Activated naive CD8-positive, alpha-beta T cell treated with anti-CD3 and anti-CD28 coated beads, Interleukin-2, amount 10 ng/mL, durations not matched to agents 7 days and 5 days (primary cell): ENCODE results near the gene CTBP2. TPM values are rescaled to one million over a fixed set of nuclear protein-coding genes. Genes with fewer than 3 reads are reported as not detected.

Source experiments
- ATAC-seq: fragments of 150-1000 bp; cut with Tn5 transposase; one replicate; pipeline ENCODE4 v1.10.0; 2021; ENCODE audit warnings: low read depth, moderate library complexity
- POLR2A ChIA-PET: fragments of 350-600 bp; sonication (Branson Sonifier 250); formaldehyde crosslinking; loops from one replicate; lab custom pipeline; 2021; ENCODE audit warnings: antibody characterized with exemption; lab: Charles Lee
- DNase-seq: peaks from one replicate; pipeline ENCODE4 v3.0.0; 2021
- H3K27ac Mint-ChIP-seq: one replicate; pipeline ENCODE4 v1.8.0; 2022; ENCODE audit warnings: mild to moderate bottlenecking, mixed read lengths
- H3K27me3 Mint-ChIP-seq: one replicate; pipeline ENCODE4 v1.8.0; 2022; ENCODE audit warnings: mild to moderate bottlenecking, moderate library complexity, mixed read lengths
- H3K36me3 Mint-ChIP-seq: one replicate; pipeline ENCODE4 v1.8.0; 2021; ENCODE audit warnings: mild to moderate bottlenecking, mixed read lengths
- H3K4me1 Mint-ChIP-seq: one replicate; pipeline ENCODE4 v1.8.0; 2021; ENCODE audit warnings: mixed read lengths
- H3K4me3 Mint-ChIP-seq: one replicate; pipeline ENCODE4 v1.8.0; 2022; ENCODE audit warnings: mild to moderate bottlenecking, moderate library complexity, mixed read lengths
- H3K9me3 Mint-ChIP-seq: one replicate; pipeline ENCODE4 v1.8.0; 2021; ENCODE audit warnings: mixed read lengths
- total RNA-seq, 2 experiments: library from RNA; stranded (reverse); gene quantifications; one replicate each; pipeline ENCODE4 v1.2.3, GENCODE V29; 2021

Gene CTBP2
- total RNA-seq, 2 experiments from 2014 or later = 0.94 to 1.6 TPM

DNA sequence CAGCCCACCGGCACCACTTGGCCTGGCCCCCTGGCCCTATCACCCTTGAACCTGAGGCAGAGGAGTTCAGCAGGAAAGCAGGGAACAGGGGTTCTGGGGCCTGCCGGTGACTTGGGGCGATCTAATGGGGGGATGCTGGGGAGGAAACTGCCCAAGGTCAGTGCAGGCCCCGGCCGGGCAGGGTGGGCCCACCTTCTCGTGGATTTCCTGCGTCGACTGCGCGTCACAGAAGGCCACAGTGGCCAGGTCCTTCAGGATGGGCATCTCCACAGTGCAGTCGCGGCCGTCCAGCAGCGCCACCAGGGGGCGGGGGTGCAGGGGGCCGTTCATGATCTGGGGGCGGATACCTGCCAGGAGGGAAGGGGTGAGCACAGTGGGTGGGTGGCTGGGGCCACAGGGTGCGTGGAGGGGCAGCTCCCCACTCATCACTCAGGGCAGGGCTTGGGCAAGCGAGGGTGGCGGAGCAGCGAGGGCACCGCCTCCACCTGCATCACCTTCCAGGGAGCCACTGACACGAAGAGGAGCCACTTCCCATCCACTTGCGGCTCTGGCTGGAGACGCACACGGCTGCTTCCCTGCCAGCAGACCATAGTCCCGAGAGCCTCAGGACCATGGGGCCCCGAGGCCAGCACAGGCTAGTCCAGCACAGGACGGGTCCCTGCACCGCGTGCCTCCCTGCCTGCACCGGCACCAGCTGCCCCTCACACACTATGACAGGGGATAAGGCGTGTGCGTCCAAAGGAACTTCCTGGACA, 157.0 kb downstream of the CTBP2 start:
- no peaks in the 10 kb centered on the region for H3K36me3 Mint-ChIP-seq
- H3K27me3 Mint-ChIP-seq = no peaks in the 10 kb centered on the region
- H3K4me1 Mint-ChIP-seq = no peaks in the 10 kb centered on the region
- POLR2A ChIA-PET = no interaction called here
- ATAC-seq (no peak), DNase-seq (peak; percentile 24)
- no peaks in the 10 kb centered on the region for H3K9me3 Mint-ChIP-seq
- H3K4me3 Mint-ChIP-seq = no peak overlapping the region
- no peak overlapping the region for H3K27ac Mint-ChIP-seq

DNA sequence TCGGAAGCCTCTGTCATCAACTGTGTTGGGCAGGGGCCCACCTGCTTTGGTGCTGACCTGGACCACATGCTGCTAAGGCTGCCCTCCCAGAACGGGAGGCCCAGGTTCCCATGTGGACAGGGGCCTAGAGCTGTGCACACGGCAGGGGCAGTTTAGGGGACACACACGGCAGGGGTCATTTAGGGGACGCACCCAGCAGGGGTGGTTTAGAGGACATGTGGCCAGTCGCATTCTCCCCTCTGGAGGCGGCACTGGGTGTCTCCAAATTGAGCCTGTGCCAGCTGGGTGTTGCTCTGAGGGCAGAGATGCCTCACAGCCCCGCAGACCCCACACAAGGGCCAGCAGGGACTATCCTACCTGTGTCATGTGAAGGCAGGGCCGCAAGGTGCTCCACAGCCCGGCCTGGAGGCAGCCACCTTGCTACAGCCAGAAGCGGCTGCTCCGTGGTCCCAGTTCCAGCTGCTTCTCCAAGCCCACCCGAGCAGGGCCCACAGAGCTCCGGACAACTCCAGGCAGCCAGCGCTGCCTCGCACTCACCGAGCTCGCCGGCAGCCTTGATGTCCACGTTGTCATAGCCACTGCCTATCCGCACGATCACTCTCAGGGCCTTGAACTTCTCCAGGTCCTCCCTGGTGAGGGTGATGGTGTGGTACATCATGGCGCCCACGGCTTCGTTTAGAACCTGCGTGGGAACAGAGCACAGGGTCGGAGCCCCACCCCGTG, 157.8 kb downstream of the CTBP2 start:
- ATAC-seq (no peak), DNase-seq (peak; percentile 16)
- Mint-ChIP-seq H3K27ac (no peak overlapping the region), H3K4me1 (no peaks in the 10 kb centered on the region), H3K27me3 (no peaks in the 10 kb centered on the region), H3K4me3 (no peak overlapping the region), H3K9me3 (no peaks in the 10 kb centered on the region), H3K36me3 (no peaks in the 10 kb centered on the region)
- POLR2A ChIA-PET = no interaction called here

DNA sequence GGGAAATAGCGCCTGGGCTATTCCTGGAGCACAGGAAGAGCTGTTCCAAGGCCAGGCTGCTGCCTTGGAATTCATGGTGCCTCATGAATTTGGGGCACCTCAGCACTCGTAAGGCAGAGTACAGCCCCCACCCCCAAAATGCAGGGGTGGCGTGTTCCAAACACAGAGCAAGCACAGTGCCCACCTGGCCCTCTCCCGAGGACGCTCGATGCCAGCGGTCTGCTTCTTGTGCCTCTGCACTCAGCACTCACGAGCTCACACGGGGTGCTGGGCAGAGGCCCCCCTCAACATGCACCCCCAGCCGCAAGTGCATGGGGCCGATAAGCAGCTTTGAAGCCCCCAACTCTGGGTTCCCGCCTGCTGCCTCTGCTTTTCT, 158.3 kb downstream of the CTBP2 start:
- H3K36me3 Mint-ChIP-seq = no peaks in the 10 kb centered on the region
- no peak overlapping the region for H3K27ac Mint-ChIP-seq
- H3K9me3 Mint-ChIP-seq = no peaks in the 10 kb centered on the region
- H3K27me3 Mint-ChIP-seq = no peaks in the 10 kb centered on the region
- POLR2A ChIA-PET = no interaction called here
- H3K4me3 Mint-ChIP-seq = no peak overlapping the region
- no peaks in the 10 kb centered on the region for H3K4me1 Mint-ChIP-seq
- DNase-seq (peak; percentile 24), ATAC-seq (no peak)

DNA sequence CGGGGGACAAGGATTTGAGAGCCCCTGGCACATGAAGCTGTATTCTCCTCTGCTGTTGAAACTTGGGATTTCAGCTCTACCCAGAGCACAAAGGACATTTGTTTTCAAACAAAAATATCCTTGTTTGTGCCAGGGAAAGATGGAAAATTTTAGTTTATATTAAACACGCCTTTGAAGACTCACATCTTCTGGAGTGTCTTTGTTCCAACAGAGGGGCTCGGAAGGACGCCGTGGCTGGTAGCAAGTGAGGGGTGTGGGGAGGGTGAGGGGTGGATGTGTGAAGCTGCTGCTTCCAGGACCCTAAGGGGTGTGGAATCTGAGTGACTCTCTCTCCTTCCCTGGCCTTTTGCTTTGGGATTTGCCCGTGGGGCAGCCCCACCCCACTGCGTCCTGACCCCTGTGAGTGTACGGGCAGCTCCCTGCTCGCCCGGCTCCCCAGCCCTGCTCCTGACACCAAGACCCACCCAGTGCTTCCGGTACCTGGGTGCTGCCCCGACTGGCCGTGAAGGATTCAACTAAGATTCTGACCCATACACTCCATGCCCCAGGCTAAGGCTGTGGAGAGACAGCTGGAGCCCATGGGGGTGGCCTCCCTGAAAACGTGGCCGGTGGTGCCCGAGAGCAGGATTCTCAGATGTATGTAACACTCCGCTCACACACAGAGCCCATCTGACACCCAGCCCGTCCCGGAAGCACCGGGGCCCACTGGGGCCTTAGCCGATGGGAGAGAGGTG, 158.9 kb downstream of the CTBP2 start:
- H3K27me3 Mint-ChIP-seq = no peaks in the 10 kb centered on the region
- DNase-seq (no peak), ATAC-seq (no peak)
- H3K9me3 Mint-ChIP-seq = no peaks in the 10 kb centered on the region
- POLR2A ChIA-PET = no interaction called here
- no peak overlapping the region for H3K4me3 Mint-ChIP-seq
- no peak overlapping the region for H3K27ac Mint-ChIP-seq
- H3K4me1 Mint-ChIP-seq = no peaks in the 10 kb centered on the region
- H3K36me3 Mint-ChIP-seq = no peaks in the 10 kb centered on the region

DNA sequence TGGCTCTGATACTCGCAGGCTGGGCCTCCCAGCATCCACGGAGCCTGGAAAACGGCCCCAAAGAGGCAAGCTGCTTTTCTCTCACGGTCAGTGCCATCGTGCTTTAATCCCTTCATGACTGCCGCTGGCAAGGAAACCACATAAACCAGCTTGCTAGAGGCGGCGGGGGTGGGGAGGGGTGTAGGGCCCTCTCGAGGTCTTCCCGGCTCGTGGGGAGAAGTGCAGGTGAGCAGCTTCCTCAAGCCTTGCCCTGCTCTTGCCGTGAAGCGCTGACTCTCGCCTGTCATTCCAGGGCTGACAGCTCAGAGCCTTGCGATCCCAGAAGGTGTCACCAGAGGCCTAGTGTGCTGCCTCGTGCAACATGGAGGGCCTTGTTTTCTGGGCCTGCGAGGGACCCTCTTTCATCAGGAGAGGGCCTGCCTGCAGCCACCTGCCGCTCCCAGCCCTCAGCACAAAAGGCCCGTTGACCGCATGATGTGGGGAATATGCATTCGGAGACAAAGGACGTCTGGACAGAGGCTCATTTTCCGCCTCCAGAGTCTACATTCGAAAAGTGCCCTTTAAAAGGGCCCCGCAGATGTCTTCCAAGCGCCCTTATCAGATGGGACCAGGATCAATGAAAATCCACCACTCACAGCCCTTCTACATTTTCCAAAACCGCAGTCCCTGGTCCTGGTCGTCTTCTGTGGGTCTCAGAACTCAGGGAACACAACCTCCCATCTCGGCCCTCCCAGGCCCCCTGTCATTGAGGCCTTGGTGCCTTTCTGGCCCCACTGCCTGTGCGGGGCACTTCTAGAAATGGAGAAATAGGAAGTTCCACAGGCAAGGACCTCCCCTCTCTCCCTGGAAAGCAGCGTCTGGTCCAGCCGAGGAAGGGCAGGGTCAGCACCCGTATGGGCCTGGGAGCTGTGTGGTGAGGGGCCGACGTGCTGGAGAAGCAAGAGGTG, 159.7 kb downstream of the CTBP2 start:
- Mint-ChIP-seq H3K4me3 (no peak overlapping the region), H3K4me1 (no peaks in the 10 kb centered on the region), H3K27me3 (no peaks in the 10 kb centered on the region), H3K9me3 (no peaks in the 10 kb centered on the region), H3K27ac (no peak overlapping the region), H3K36me3 (no peaks in the 10 kb centered on the region)
- POLR2A ChIA-PET = no interaction called here
- peak; percentile 26 for DNase-seq
- ATAC-seq = no peak

DNA sequence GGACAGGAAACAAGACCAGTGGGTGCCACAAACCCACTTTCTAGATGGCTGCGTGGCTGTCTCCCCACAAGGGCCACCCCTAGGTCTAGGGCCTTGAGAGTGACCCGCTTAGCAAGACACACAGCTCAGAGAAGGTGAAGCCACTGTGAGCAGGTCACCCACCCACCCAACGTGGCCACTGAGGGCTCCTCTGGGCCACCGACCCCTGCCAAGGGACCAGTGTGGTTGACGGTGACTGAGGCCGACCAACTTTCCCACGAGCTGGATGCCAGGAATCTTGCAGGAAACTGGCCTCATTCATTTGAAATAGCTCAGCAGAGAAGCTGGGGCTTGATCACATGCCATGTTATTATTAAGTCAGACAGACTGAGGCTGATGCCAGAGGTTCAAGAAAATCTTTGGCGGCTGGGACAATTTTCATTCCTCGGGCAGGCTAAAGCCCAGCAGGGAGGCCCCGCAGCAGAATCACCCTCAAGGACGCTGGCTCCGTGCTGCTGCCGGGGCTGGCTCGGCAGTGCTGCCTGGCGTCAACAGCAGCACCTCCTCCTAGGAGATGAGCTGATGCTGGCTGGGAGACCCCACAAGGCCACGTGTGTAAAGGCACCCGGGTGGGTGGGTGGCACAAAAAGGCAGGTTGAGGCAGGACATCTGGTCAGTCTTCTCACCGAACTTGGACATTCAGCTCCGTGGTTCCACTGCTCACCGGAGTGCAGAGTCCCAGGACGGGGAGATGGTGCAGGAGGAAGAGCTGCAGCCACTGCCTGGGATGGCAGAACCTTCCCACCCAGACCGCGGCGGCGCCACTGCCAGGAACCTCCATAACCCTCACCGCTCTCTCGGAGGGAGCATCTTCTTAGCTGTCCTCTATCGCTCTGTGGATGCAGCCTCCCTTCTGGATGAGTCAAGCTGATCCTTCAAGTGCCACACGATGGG, 160.7 kb downstream of the CTBP2 start:
- H3K27ac Mint-ChIP-seq = no peak overlapping the region
- H3K36me3 Mint-ChIP-seq = no peaks in the 10 kb centered on the region
- no peak overlapping the region for H3K4me3 Mint-ChIP-seq
- POLR2A ChIA-PET = no interaction called here
- no peaks in the 10 kb centered on the region for H3K27me3 Mint-ChIP-seq
- no peaks in the 10 kb centered on the region for H3K9me3 Mint-ChIP-seq
- no peak for ATAC-seq
- H3K4me1 Mint-ChIP-seq = no peaks in the 10 kb centered on the region
- DNase-seq = peak; percentile 21

DNA sequence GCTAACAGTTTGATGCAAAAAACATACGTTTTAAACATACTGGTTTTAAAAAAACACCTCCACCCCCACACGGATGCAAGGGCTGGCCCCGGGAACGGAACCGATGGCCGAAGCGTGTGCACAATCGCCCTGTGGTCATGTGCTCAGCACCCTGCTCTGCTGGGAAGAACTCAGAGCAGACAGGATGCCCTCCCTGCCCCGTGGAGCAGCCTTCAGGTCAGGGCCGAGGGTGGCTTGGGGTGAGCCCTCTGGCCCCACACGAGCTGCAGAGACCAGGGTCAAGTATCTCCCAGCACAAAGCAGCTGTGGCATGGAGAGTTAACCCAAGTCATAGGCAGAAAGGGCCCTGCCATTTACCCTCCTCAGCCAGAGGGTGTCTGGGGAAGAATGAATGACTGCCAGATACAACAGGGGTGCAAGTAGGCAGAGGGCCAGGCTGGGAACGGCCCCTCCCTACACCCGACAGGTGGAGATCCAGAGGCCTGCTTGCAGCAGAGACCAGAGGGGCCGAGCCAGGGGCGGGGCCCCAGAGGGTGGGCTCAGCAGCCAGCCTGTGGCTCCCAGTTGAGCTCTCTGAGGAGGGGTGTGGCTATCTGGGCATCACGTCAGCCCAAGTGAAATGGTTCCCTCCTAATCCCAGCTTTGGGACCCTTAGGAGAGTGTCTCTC, 161.6 kb downstream of the CTBP2 start:
- no peaks in the 10 kb centered on the region for H3K4me1 Mint-ChIP-seq
- H3K27ac Mint-ChIP-seq = no peak overlapping the region
- ATAC-seq = no peak
- H3K36me3 Mint-ChIP-seq = no peaks in the 10 kb centered on the region
- DNase-seq = peak; percentile 20
- POLR2A ChIA-PET = no interaction called here
- H3K4me3 Mint-ChIP-seq = no peak overlapping the region
- no peaks in the 10 kb centered on the region for H3K27me3 Mint-ChIP-seq
- H3K9me3 Mint-ChIP-seq = no peaks in the 10 kb centered on the region

DNA sequence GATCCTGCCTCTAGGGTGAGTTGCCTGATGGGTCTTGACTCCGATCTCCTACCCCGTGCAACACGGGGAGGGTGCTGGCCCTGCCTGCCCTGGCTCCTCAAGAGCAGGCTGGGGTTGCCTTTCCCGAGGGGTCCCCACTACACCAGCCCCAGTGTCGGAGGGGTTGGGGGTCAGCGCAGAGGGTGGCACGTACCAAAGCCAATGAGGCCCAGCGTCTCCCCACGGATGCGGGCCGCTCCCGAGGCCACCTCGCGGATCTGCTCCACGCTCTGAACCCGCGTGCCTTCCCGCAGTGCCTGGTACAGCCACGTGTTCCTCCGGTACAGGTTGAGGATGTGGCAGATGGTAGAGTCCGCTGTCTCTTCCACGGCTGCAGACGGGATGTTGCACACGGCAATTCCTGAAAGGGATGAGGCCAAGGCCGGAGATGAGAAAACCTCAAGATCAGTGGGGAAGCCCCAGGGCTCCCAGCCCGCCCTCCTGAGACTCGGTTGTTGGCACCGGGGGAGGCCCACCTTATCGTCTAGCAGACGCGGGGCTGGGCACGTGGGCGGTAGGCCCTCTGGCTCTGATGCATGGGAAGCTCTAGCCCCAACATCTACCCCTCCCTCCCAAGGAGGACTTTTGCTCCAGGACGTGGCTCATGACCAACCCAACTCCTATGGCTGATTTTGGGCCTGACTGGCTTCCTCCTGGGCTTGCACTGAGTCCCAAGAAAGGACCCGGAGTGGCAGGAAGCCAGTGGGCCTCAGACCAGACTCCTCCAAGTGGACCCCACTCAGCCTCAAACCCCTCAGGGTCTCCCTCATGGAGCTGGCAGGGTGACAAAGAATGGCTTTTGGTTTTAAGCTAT, 162.4 kb downstream of the CTBP2 start:
- H3K4me1 Mint-ChIP-seq = no peaks in the 10 kb centered on the region
- ATAC-seq (no peak), DNase-seq (peak; percentile 18)
- H3K4me3 Mint-ChIP-seq = no peak overlapping the region
- H3K27ac Mint-ChIP-seq = no peak overlapping the region
- no peaks in the 10 kb centered on the region for H3K27me3 Mint-ChIP-seq
- POLR2A ChIA-PET = no interaction called here
- H3K36me3 Mint-ChIP-seq = no peaks in the 10 kb centered on the region
- no peaks in the 10 kb centered on the region for H3K9me3 Mint-ChIP-seq

DNA sequence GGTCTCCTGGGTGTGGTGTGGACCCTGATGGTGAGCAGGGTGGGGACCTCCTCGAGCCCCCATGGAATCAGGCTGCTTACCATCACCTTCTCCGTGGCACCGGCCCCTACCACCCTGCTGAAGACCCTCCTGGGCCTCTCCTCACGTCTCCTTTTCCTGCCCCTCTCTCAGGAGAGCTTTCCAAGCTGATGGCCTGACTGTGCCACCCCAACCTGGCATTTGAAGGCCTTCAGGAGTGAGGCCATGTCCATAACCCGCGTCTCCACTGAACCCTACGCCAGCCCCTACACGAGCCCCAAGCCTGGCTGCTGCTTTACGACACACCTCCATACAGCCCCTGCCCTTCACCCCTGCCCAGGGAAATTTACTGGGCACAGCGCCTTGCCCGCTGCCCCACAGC, 163.1 kb downstream of the CTBP2 start:
- Mint-ChIP-seq H3K9me3 (no peaks in the 10 kb centered on the region), H3K4me1 (no peaks in the 10 kb centered on the region), H3K36me3 (no peaks in the 10 kb centered on the region), H3K27ac (no peak overlapping the region), H3K4me3 (no peak overlapping the region), H3K27me3 (no peaks in the 10 kb centered on the region)
- DNase-seq (no peak), ATAC-seq (no peak)
- POLR2A ChIA-PET = no interaction called here

DNA sequence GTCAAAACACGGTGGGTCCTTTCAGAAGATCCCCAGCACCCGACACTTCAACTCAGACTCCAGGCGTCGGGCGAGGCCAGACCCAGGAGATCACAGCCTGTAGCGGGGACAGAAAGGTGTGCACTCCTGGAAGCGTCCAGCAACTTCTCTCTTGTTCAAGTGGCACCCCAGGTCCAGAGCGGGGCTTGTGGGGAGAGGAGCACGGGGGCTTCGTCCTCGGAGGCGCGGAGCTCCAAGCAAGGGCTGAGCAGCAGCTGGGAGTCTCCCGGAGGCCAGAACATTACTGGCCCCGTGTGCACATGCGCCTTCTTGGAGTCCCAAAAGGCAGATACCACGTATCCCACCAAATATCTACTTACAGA, 163.5 kb downstream of the CTBP2 start:
- POLR2A ChIA-PET = no interaction called here
- Mint-ChIP-seq H3K36me3 (no peaks in the 10 kb centered on the region), H3K4me1 (no peaks in the 10 kb centered on the region), H3K27me3 (no peaks in the 10 kb centered on the region), H3K9me3 (no peaks in the 10 kb centered on the region), H3K27ac (no peak overlapping the region), H3K4me3 (no peak overlapping the region)
- no peak for ATAC-seq
- DNase-seq = peak; percentile 19

DNA sequence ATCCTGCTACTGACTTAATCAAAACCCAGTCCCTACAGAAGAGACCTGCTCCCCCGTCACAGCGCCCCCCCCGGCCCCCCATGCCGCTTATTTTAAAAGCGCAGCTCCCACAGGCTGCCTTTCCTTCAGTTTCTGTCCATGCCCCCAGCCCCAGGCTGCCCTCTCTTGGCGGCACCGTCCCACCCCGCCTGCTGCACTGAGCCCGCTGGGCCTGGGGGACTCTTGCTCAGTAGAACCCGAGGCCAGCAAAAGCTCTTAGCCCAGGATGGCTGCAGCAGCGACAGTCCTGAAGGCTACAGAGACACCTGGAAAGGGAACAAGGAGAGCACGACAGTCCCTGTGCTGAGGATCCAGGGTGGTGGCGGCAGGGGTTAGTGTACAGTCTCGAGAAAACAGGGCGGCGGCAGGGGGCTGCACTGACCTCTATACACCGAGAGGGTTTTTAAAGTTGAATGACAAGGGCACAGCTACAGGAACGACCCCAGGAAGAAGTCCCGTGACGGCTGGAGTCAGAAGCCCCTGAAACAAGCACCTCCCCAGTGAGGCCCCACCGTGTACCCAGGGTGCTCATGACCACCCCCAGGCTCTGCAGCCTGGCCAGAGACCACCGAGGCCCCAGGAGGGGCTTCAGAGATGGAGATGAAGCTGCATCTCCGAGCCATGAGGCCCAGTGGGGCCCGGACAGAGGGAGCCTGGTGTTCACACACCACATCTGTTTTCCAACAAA, 164.1 kb downstream of the CTBP2 start:
- Mint-ChIP-seq H3K36me3 (no peaks in the 10 kb centered on the region), H3K4me3 (no peak overlapping the region), H3K27ac (no peak overlapping the region), H3K27me3 (no peaks in the 10 kb centered on the region), H3K4me1 (no peaks in the 10 kb centered on the region), H3K9me3 (no peaks in the 10 kb centered on the region)
- DNase-seq = peak; percentile 24
- POLR2A ChIA-PET = no interaction called here
- ATAC-seq = no peak
